Caki2 (cell line): Measurements from ENCODE around the gene CDKN1C. TPM values are rescaled to one million over a fixed set of nuclear protein-coding genes. Genes with fewer than 3 reads are reported as not detected.

Source experiments
- DNase-seq: peaks from one replicate; pipeline ENCODE4 v3.0.0-alpha.2; 2015; ENCODE audit warnings: low read depth
- in situ Hi-C: cut with HindIII; loops from 2 replicates; pipeline ENCODE4 v1.10.0; 2016; ENCODE audit warnings: low sequenced_read_pairs, low pct_unique_long_range_greater_than_20kb, mixed read lengths
- total RNA-seq: library from RNA; depleted of rRNA; stranded (reverse); fragments of >200 nt; shearing (Covaris generic); gene quantifications from 2 replicates; pipeline ENCODE4 v1.2.3, GENCODE V29; 2014; ENCODE audit warnings: low replicate concordance; rRNA removed

Gene CDKN1C
- total RNA-seq, 1 experiment from 2014 or later = 15.8 TPM

GRCh38 chr11:2841411-2842190, 44.0 kb downstream of the CDKN1C start:
- in situ Hi-C loops = no loop called here
- no peak for DNase-seq

- in situ Hi-C loops = no loop called here
- no peak for DNase-seq
Measured at GRCh38 chr11:2839395-2839943, 46.1 kb downstream of the CDKN1C start.

GRCh38 chr11:2838676-2839294, 46.8 kb downstream of the CDKN1C start:
- DNase-seq = no peak
- in situ Hi-C loops = no loop called here

GRCh38 chr11:2838091-2838490, 47.5 kb downstream of the CDKN1C start:
- in situ Hi-C loops = no loop called here
- DNase-seq = no peak

GRCh38 chr11:2837651-2838050, 47.9 kb downstream of the CDKN1C start:
- in situ Hi-C loops = no loop called here
- no peak for DNase-seq

GRCh38 chr11:2837096-2837601, 48.4 kb downstream of the CDKN1C start:
- peak; percentile 10 for DNase-seq
- in situ Hi-C loops = no loop called here

GRCh38 chr11:2836315-2837095, 49.1 kb downstream of the CDKN1C start:
- DNase-seq = no peak
- in situ Hi-C loops = no loop called here

GRCh38 chr11:2835751-2836150, 49.8 kb downstream of the CDKN1C start:
- DNase-seq = no peak
- in situ Hi-C loops = no loop called here

- in situ Hi-C loops = no loop called here
- DNase-seq = no peak
Measured at GRCh38 chr11:2835296-2835695, 50.3 kb downstream of the CDKN1C start.

GRCh38 chr11:2834503-2835273, 50.9 kb downstream of the CDKN1C start:
- in situ Hi-C loops = no loop called here

GRCh38 chr11:2833716-2834502, 51.7 kb downstream of the CDKN1C start:
- in situ Hi-C loops = no loop called here

More at GRCh38 chr11:2834503-2835273, 50.9 kb downstream of the CDKN1C start:
- no peak for DNase-seq

More at GRCh38 chr11:2833716-2834502, 51.7 kb downstream of the CDKN1C start:
- no peak for DNase-seq

Other genes with a start within 250 kb of the CDKN1C start
- under 0.01 TPM in 1 of 2 replicates, not detected in the other for gene KCNQ1OT1, start 185.8 kb downstream of the CDKN1C start, total RNA-seq
- 21.8 and 27.2 TPM in 2 replicates for gene PHLDA2, start 43.6 kb upstream of the CDKN1C start, total RNA-seq
- 193 and 202 TPM in 2 replicates for gene NAP1L4, start 106.6 kb upstream of the CDKN1C start, total RNA-seq
- 18.8 and 19.9 TPM in 2 replicates for gene CARS1, start 171.6 kb upstream of the CDKN1C start, total RNA-seq